ENCODE measurements around the gene POTEJ.
"Not testable (repeated sequence)": the region's sequence is repeated elsewhere in the genome, so short reads cannot be mapped to it uniquely, and the experiment has no call there.

The POTEJ gene

DNA sequence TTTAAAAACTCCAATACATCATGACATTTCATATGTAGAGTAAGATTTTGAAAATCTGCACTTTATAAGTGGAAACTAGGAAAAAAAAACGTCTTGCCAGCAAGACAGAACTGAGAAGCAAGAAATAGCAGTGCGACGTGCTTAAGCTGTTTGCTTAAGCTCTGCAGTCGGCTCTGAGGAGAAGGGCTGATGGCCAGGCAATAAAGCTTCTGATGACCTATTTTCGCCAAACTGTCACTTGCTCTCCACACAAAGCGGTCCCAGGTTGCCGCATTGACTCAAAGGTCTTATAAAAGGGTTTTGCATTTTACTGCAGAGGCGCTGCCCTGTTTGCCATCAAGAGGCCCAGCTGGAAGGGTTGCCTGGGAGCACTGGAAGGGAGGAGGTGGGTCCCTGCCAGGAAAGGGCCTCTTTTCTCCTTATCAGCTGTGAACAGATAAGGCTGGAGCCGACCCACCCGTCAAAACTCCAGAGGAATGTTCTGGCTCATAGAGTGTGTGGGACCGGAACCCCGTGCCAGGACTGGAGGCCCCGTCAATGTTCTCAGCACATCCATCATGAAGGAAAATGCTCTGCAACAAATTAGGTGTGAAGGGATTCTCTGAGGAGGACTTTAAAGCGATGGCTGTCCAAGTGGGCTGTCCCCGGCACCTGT is 9.5 kb upstream of the POTEJ start:
- H3K9me3 ChIP-seq (ENCODE audit: control insufficient read depth in 2 of 2, low read length in 2 of 2); H3K9ac ChIP-seq (ENCODE audit: low read depth in 1 of 2, low read length in 2 of 2); H3K4me1 ChIP-seq (ENCODE audit: control insufficient read depth in 2 of 2, insufficient read depth in 2 of 2, low read length in 2 of 2); H3K36me3 ChIP-seq (ENCODE audit: control insufficient read depth in 2 of 2, insufficient read depth in 2 of 2, low read length in 2 of 2); H3K27ac ChIP-seq (ENCODE audit: low read depth in 2 of 2, low read length in 2 of 2); H3K27me3 ChIP-seq (ENCODE audit: control insufficient read depth in 2 of 2, insufficient read depth in 2 of 2, low read length in 2 of 2); H3K4me3 ChIP-seq (ENCODE audit: low read length in 2 of 2): not testable (repeated sequence)

DNA sequence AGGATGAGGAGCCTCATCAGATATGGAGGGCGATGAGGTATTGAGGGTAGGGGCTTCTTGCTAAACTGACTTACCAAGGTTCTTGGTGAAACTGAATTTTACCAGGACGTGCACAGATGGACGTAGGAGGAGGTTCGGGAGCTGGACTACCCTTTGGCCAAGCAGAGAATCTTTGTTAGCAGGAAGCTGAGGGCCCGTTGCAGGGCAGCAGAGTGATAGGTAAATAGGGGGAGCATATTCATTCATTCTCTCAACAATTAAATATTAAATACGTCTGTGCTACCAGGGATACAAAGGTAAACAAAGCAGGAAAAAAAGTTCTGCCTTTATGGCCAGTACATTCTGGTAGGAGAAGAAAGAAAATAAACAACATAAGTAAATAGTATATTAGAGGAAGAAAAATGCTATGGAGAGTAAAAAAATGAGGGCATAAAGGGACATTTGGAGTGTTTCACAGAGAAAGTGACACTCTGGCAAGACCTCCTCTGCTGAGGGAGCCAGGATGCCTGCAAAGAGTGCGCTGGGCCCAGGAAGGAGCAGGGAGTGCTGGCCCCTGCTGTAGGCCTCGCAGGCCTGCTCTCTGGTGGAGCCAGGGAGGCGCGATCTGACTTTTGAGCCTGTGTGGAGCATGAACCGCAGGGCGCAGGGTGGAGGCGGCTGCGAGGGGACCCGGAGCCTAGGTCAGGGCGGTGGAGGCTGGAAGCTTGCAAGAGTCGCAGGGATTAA is 2.8 kb upstream of the POTEJ start:
- not testable (repeated sequence) for H3K27me3 ChIP-seq (ENCODE audit: control insufficient read depth in 2 of 2, insufficient read depth in 2 of 2, low read length in 2 of 2); H3K27ac ChIP-seq (ENCODE audit: low read depth in 2 of 2, low read length in 2 of 2); H3K4me1 ChIP-seq (ENCODE audit: control insufficient read depth in 2 of 2, insufficient read depth in 2 of 2, low read length in 2 of 2); H3K9ac ChIP-seq (ENCODE audit: low read depth in 1 of 2, low read length in 2 of 2); H3K9me3 ChIP-seq (ENCODE audit: control insufficient read depth in 2 of 2, low read length in 2 of 2); H3K4me3 ChIP-seq (ENCODE audit: low read length in 2 of 2); H3K36me3 ChIP-seq (ENCODE audit: control insufficient read depth in 2 of 2, insufficient read depth in 2 of 2, low read length in 2 of 2)

DNA sequence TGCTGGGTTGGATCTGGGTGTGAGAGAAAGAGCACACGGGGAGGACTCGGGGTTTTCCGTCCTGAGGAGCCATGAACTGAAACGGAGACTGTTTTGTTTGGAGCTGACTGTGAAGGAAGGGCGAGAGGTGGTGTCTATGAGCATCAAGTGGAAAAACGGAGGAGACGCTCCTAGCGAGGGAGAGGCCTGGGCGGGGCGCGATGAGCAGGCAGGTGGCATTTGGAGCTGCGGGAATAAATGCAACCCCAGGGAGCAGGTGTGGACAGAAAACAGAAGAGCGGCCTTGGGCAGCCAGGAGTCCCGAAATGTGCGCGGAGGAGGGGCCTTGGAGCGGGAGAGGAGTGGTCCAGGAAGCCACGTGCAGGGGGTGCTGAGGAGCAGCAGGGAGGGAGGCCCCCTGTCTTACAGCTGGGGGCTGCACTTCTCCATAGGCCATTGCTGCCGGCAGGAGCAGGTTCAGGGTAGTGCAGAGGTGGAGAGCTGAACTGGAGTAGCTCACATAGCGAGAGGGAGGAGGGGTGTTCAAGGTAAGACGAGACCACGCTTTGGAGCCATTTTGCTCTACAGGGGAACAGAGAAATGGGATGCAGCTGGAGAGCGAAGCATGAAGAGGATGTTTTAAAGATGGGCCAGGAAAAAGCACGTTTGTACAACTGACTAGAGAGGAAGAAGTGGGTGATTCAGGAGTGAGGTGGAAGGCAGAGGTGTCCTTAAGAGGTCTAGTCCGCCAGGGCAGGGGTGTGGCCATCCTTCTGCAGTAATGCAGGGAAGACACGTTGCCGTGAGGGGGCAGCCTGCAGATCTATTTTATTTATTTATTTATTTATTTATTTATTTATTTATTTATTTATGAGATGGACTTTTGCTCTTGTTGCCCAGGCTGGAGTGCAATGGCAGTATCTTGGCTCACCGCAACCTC is 2.0 kb upstream of the POTEJ start:
- not testable (repeated sequence) for H3K9me3 ChIP-seq (ENCODE audit: control insufficient read depth in 2 of 2, low read length in 2 of 2); H3K9ac ChIP-seq (ENCODE audit: low read depth in 1 of 2, low read length in 2 of 2); H3K36me3 ChIP-seq (ENCODE audit: control insufficient read depth in 2 of 2, insufficient read depth in 2 of 2, low read length in 2 of 2); H3K27ac ChIP-seq (ENCODE audit: low read depth in 2 of 2, low read length in 2 of 2); H3K27me3 ChIP-seq (ENCODE audit: control insufficient read depth in 2 of 2, insufficient read depth in 2 of 2, low read length in 2 of 2); H3K4me3 ChIP-seq (ENCODE audit: low read length in 2 of 2); H3K4me1 ChIP-seq (ENCODE audit: control insufficient read depth in 2 of 2, insufficient read depth in 2 of 2, low read length in 2 of 2)

DNA sequence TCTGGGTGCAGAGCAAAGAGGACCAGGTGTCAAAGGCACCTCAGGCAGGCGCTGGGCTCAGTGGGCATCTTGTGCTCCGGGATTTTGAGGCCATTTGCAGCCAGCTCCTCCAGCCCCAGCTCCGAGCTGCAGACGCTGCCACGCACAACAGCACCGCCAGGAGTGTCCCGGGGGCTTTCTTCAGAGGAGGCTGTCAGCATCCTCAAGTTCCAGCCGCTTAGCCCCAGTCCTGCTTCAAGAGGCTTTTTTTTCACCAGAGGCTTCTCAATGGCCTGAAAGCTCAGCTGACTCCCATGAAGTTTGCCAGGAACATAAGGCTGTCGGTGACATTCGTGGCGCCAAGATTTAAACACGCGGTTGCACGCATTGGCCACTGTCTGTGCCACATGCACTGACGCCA is 754 bp upstream of the POTEJ start:
- not testable (repeated sequence) for H3K36me3 ChIP-seq (ENCODE audit: control insufficient read depth in 2 of 2, insufficient read depth in 2 of 2, low read length in 2 of 2); H3K4me3 ChIP-seq (ENCODE audit: low read length in 2 of 2); H3K9ac ChIP-seq (ENCODE audit: low read depth in 1 of 2, low read length in 2 of 2); H3K9me3 ChIP-seq (ENCODE audit: control insufficient read depth in 2 of 2, low read length in 2 of 2); H3K4me1 ChIP-seq (ENCODE audit: control insufficient read depth in 2 of 2, insufficient read depth in 2 of 2, low read length in 2 of 2); H3K27me3 ChIP-seq (ENCODE audit: control insufficient read depth in 2 of 2, insufficient read depth in 2 of 2, low read length in 2 of 2); H3K27ac ChIP-seq (ENCODE audit: low read depth in 2 of 2, low read length in 2 of 2)

DNA sequence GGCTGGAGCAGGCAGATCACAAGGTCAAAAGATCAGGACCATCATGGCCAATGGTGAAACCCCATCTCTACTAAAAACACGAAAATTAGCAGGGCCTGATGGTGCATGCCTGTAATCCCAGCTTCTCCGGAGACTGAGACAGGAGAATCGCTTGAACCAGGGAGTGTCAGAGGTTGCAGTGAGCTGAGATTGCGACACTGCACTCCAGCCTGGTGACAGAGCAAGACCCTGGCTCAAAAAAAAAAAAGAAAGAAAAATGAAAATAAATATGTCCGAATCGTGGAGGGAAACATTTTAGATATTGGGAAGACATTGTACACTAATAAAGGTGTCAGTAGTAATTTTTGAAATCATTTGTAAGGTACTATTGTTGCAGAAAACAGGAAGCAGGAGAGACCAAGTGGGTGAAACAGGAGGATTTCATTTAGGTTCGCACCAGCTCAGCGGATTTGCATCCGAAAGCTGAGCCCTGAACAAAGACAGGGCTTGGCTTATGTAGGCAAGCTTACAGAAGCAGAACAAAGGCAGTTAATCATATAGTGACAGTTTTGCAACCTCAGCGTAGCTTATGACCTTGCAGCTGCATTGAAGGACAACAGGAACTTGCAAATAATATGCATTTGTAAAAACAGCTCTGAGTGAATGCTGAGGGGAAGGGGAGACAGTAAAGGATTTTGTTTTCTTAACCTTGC is 17.7 kb downstream of the POTEJ start:
- H3K27ac ChIP-seq (ENCODE audit: low read depth in 2 of 2, low read length in 2 of 2); H3K4me3 ChIP-seq (ENCODE audit: low read length in 2 of 2); H3K36me3 ChIP-seq (ENCODE audit: control insufficient read depth in 2 of 2, insufficient read depth in 2 of 2, low read length in 2 of 2): not testable (repeated sequence)

DNA sequence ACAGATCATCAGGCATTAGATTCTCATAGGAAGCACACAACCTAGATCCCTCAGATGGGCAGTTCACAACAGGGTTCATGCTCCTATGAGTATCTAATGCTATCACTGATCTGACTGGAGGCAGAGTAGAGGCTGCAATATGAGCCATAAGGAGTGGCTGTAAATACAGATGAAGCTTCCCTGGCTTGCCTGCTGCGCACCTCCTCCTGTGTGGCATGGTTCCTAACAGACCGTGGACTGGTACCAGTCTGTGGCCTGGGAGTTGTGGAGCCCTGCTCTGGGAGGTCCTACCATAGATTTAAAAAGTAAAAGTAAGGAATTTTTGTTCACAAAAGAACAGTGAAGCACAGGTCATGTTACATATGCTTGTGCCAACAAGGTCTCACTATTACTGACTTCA is 27.7 kb downstream of the POTEJ start:
- H3K27me3 ChIP-seq (ENCODE audit: control insufficient read depth in 2 of 2, insufficient read depth in 2 of 2, low read length in 2 of 2); H3K4me3 ChIP-seq (ENCODE audit: low read length in 2 of 2); H3K9me3 ChIP-seq (ENCODE audit: control insufficient read depth in 2 of 2, low read length in 2 of 2); H3K9ac ChIP-seq (ENCODE audit: low read depth in 1 of 2, low read length in 2 of 2); H3K36me3 ChIP-seq (ENCODE audit: control insufficient read depth in 2 of 2, insufficient read depth in 2 of 2, low read length in 2 of 2); H3K27ac ChIP-seq (ENCODE audit: low read depth in 2 of 2, low read length in 2 of 2); H3K4me1 ChIP-seq (ENCODE audit: control insufficient read depth in 2 of 2, insufficient read depth in 2 of 2, low read length in 2 of 2): not testable (repeated sequence)

More for the DNA sequence above, 17.7 kb downstream of the POTEJ start:
- H3K9me3 ChIP-seq (ENCODE audit: control insufficient read depth in 2 of 2, low read length in 2 of 2); H3K27me3 ChIP-seq (ENCODE audit: control insufficient read depth in 2 of 2, insufficient read depth in 2 of 2, low read length in 2 of 2); H3K9ac ChIP-seq (ENCODE audit: low read depth in 1 of 2, low read length in 2 of 2); H3K4me1 ChIP-seq (ENCODE audit: control insufficient read depth in 2 of 2, insufficient read depth in 2 of 2, low read length in 2 of 2): not testable (repeated sequence)

DNA sequence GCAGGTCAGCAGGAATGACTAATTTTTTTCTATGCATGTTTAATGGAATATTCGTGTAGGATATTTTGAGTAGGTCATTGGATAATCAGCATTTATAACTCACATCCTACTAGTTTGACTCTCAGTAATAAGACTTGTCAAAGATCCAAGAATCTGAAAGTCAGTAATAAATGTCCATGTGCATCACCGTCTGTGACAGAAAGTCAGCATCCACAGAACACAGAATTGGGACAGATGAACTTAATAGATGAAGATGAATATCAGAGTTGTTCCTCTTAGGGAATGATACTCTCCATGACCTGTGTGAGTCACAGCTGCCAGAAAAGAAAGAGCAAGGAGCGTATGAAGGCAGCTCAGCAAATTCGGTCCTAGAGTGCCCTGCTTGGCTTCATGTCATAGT is 30.4 kb downstream of the POTEJ start:
- H3K27ac ChIP-seq (ENCODE audit: low read depth in 2 of 2, low read length in 2 of 2); H3K27me3 ChIP-seq (ENCODE audit: control insufficient read depth in 2 of 2, insufficient read depth in 2 of 2, low read length in 2 of 2); H3K36me3 ChIP-seq (ENCODE audit: control insufficient read depth in 2 of 2, insufficient read depth in 2 of 2, low read length in 2 of 2); H3K4me3 ChIP-seq (ENCODE audit: low read length in 2 of 2); H3K9me3 ChIP-seq (ENCODE audit: control insufficient read depth in 2 of 2, low read length in 2 of 2); H3K4me1 ChIP-seq (ENCODE audit: control insufficient read depth in 2 of 2, insufficient read depth in 2 of 2, low read length in 2 of 2); H3K9ac ChIP-seq (ENCODE audit: low read depth in 1 of 2, low read length in 2 of 2): not testable (repeated sequence)

DNA sequence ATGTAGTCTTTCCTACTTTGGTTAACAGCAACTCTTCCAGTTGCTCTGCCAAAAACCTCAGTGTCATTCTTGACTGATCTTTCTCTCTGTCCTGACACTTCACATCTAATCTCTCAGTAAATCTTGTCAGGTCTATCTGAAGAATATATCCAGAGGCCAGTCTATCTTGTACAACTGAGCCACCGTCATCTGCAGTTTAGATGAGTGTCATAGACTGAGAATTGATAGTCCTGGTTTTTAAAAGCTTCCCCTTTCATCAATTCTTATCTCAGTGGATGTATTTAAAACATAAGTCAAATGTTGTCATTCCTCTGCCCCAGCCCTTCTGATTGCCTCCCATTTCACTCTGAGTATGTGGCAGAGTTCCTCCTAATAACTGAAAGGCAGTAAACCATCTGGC is 38.0 kb downstream of the POTEJ start:
- not testable (repeated sequence) for H3K27ac ChIP-seq (ENCODE audit: low read depth in 2 of 2, low read length in 2 of 2); H3K9me3 ChIP-seq (ENCODE audit: control insufficient read depth in 2 of 2, low read length in 2 of 2); H3K4me3 ChIP-seq (ENCODE audit: low read length in 2 of 2); H3K4me1 ChIP-seq (ENCODE audit: control insufficient read depth in 2 of 2, insufficient read depth in 2 of 2, low read length in 2 of 2); H3K36me3 ChIP-seq (ENCODE audit: control insufficient read depth in 2 of 2, insufficient read depth in 2 of 2, low read length in 2 of 2); H3K9ac ChIP-seq (ENCODE audit: low read depth in 1 of 2, low read length in 2 of 2); H3K27me3 ChIP-seq (ENCODE audit: control insufficient read depth in 2 of 2, insufficient read depth in 2 of 2, low read length in 2 of 2)

DNA sequence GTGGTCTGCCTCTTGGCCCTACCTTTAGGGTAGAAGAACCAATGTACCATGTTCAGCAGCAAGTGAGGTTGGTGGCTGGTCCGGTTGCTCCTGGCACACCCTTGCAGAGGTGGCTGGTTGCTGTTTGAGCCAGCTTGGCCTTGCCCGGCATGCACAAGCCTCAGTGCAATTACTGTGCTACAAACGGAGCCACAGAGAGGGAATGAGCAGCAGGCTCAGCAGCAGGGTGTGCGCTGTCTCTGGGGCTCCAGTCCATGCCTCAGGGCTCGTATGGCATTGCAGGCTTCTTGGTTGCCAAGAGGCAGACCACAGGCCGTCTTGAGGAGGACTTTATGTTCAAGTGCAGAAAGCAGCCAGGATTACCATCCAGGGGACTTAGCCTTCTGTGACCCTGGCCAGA is 53.3 kb downstream of the POTEJ start:
- not testable (repeated sequence) for H3K36me3 ChIP-seq (ENCODE audit: control insufficient read depth in 2 of 2, insufficient read depth in 2 of 2, low read length in 2 of 2); H3K27me3 ChIP-seq (ENCODE audit: control insufficient read depth in 2 of 2, insufficient read depth in 2 of 2, low read length in 2 of 2)

DNA sequence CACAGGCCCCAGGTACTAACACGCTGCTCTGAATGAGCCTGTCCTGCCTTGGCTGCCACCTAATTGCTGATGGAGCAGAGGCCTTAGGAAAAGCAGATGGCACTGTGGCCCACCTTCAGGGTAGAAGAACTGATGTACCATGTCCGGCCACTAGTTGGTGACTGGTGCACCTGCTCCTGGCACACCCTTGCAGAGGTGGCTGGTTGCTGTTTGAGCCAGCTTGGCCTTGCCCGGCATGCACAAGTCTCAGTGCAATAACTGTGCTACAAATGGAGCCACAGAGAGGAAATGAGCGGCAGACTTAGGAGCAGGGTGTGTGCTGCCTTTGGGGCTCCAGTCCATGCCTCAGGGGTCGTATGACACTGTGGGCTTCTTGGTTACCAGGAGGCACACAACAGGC is 54.4 kb downstream of the POTEJ start:
- not testable (repeated sequence) for H3K4me3 ChIP-seq (ENCODE audit: low read length in 2 of 2); H3K27me3 ChIP-seq (ENCODE audit: control insufficient read depth in 2 of 2, insufficient read depth in 2 of 2, low read length in 2 of 2); H3K27ac ChIP-seq (ENCODE audit: low read depth in 2 of 2, low read length in 2 of 2); H3K9ac ChIP-seq (ENCODE audit: low read depth in 1 of 2, low read length in 2 of 2); H3K9me3 ChIP-seq (ENCODE audit: control insufficient read depth in 2 of 2, low read length in 2 of 2); H3K36me3 ChIP-seq (ENCODE audit: control insufficient read depth in 2 of 2, insufficient read depth in 2 of 2, low read length in 2 of 2); H3K4me1 ChIP-seq (ENCODE audit: control insufficient read depth in 2 of 2, insufficient read depth in 2 of 2, low read length in 2 of 2)

More for the DNA sequence above, 53.3 kb downstream of the POTEJ start:
- not testable (repeated sequence) for H3K27ac ChIP-seq (ENCODE audit: low read depth in 2 of 2, low read length in 2 of 2); H3K4me1 ChIP-seq (ENCODE audit: control insufficient read depth in 2 of 2, insufficient read depth in 2 of 2, low read length in 2 of 2); H3K4me3 ChIP-seq (ENCODE audit: low read length in 2 of 2); H3K9me3 ChIP-seq (ENCODE audit: control insufficient read depth in 2 of 2, low read length in 2 of 2); H3K9ac ChIP-seq (ENCODE audit: low read depth in 1 of 2, low read length in 2 of 2)

Data from mucosa of rectum (tissue), 2 donors.